Measurements from ENCODE around the gene CDKN2AIPNL.
A peak's percentile ranks its signal among the peaks of the same experiment; 100 is the strongest.
"Not testable (repeated sequence)": the region's sequence is repeated elsewhere in the genome, so short reads cannot be mapped to it uniquely, and the experiment has no call there.

CDKN2AIPNL gene

DNA sequence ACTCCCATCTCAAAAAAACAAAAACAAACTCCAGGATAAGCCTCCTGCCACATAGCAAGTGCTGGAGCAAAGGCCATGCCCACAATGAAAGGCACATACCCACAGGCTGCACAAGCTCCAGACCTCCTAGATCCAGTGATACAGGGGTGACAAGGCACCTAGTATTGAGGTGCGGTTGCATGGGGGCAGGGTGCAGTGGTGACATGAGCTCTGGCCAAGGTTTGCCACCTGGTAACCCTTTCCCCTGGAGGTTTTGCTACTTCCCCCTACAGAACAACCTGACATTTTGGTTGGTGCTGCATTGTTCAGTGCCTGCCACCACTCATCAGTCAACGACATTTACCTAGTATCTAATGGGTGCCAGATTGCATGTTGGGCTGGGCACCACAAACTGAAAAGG, 14.5 kb downstream of the CDKN2AIPNL start:
- DNase-seq: no peak

- no peak for DNase-seq
Measured at GRCh38 chr5:134396274-134396673, 15.4 kb downstream of the CDKN2AIPNL start.

GRCh38 chr5:134394932-134395331, 16.7 kb downstream of the CDKN2AIPNL start:
- DNase-seq: peak; percentile 3

GRCh38 chr5:134392301-134392700, 19.4 kb downstream of the CDKN2AIPNL start:
- DNase-seq: no peak

DNA sequence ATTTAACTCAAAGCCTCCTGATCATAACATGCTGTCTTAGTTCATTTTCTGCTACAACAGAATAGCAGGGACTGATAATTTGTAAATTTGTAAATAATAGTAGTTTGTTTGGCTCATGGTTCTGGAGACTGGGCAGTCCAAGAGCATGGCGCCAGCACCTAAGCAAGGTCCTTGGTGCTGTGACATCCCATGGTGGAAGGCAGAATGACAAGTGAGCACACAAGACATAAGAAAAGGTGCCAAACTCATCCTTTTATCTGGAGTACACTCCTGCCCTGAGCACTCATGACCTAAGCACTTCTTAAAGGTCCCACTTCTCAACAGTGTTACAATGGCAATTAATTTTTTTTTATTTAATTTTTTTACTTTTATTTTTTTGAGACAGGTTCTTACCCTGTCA, 24.2 kb downstream of the CDKN2AIPNL start:
- no peak for DNase-seq

GRCh38 chr5:134383980-134384697, 27.5 kb downstream of the CDKN2AIPNL start:
- no peak for DNase-seq

DNA sequence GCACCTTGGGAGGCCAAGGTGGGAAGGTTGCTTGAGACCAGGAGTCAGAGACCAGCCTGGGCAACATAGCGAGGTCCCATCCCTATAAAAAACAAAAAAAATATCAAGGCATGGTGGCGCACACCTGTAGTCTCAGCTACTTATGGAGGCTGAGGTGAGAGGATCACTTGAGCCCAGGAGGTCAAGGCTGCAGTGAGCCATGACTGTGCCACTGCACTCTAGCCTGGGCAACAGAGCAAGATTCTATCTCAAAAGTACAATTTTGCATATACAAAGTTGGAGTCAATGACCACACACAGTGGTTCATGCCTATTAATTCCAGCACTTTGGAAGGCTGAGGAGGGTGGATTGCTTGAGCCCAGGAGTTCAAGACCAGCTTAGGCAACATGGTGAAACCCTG, 29.5 kb downstream of the CDKN2AIPNL start:
- not testable (repeated sequence) for DNase-seq

DNA sequence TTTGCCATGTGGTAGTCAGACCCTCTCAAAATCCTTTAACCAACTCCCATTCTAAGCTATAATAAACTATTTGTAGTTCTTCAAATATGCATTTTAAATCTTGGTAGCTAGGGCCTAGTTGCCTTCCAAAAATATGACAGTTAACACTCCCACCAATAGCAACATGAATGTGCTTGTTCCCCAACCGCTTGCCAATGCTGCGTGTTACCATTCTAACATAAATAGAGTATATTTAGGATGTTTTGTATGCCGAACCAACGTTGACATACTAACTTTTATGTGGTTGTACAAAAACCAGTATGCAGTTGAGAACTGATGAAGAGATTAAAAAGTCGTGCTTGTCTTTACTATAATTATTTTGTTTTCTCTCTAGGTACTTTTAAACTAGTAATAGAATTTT, 31.3 kb downstream of the CDKN2AIPNL start:
- DNase-seq: no peak

- no peak for DNase-seq
Measured at GRCh38 chr5:134374232-134374631, 37.4 kb downstream of the CDKN2AIPNL start.

GRCh38 chr5:134373633-134374032, 38.0 kb downstream of the CDKN2AIPNL start:
- DNase-seq: not testable (repeated sequence)

GRCh38 chr5:134371834-134372340, 39.8 kb downstream of the CDKN2AIPNL start:
- DNase-seq: no peak

DNA sequence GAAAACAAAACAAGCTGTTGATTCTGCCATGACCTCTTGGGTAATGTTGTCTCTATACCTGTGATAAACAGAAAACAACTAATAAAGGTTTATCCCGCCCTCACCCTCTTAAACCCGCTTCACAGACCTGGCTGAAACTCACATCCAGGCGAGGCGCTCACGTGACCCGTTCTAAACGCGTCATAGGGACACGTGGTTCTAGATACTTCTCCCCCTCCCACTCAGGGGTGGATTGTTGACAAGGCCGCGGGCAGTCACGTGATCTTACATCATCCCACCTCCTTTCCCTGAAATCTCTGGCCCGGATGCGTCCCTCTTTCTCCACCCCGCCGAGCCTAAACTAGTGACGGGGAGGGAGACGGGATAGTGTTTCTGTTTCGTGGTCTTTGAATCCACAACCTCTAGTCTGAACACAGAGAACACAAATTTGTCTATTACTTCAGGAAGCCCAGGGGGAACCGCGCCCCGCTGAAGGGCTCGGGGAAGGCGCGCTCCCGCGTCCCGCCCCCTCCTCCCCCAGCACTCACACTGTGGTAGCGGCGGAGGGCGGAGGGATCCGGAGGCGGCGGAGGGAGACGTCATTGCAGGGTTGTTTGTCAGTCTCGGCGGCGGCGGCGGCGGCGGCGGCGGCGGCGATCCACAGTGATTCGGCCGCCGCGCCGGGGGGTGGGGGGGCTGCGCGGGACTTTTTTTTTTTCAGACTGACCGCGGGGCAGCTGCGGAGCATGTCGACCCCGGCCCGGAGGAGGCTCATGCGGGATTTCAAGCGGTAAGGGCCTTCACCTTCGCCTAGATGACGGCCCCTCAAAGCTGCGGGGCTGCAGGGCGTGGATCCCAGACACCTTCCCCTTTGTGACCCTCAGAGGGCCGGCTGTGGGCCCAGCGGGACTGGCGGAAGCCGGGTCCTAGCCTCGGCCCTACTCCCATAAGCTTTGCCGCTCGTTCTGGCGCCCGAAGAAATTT, 40.5 kb downstream of the CDKN2AIPNL start, which contains the start of gene UBE2B:
TSS of gene UBE2B (plus strand) at position 699 of the 963 bp plus-strand sequence. CDS start at position 726, 27 bp downstream.
- peak; percentile 98 for DNase-seq

- DNase-seq: peak; percentile 52
Measured at GRCh38 chr5:134370311-134370870, 41.3 kb downstream of the CDKN2AIPNL start.

GRCh38 chr5:134365604-134366003, 46.1 kb downstream of the CDKN2AIPNL start:
- DNase-seq: no peak

DNA sequence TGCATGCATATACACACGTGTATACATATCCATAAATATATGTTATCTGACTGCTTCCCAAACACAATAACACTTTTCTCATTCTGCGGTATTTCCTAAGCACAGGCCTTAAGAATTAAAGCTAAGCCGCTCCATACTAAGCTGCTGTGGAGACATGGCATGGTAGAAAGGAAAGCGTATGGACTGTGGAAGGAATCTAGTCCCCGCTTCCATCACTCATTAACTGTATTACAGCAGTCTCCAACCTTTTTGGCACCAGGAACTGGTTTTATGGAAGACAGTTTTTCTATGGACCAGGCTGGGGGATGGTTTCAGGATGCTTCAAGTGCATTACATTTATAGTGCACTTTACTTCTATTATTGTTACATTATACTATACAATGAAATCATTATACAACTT, 56.0 kb downstream of the CDKN2AIPNL start:
- no peak for DNase-seq

All from NCI-H226 (cell line).